Sciatic nerve (tissue), 2 donors: ENCODE measurements around the gene VCAN. TPM values are rescaled to one million over a fixed set of nuclear protein-coding genes. Genes with fewer than 3 reads are reported as not detected.
A peak's percentile ranks its signal among the peaks of the same experiment; 100 is the strongest.

Experiments used
- ATAC-seq: fragments of 200-7000 bp; cut with Tn5 transposase; one replicate; pipeline ENCODE4 v1.9.1; 2020; ENCODE audit warnings: mild to moderate bottlenecking, moderate library complexity
- DNase-seq: peaks from one replicate; pipeline ENCODE4 v3.0.0-alpha.2; 2020; ENCODE audit warnings: low spot score
- intact Hi-C: fragments of 100-400 bp; cut with DNase I; formaldehyde crosslinking; loops from one replicate; pipeline ENCODE4 v1.14.2; 2022
- total RNA-seq: library from RNA; stranded (reverse); fragmentation: NEBNext Ultra II Directional; extraction: Animal tissue kit (Norgen Biotek cat#: 25700); gene quantifications from one replicate; pipeline ENCODE4 v1.2.1, GENCODE V29; 2021
- donor health status: DM: no; HTN: no; CAD: no.
- donor health status: DM: no; HTN: no; CAD: no.

The VCAN gene
- total RNA-seq, 1 donor from 2014 or later = 98.0 TPM

- intact Hi-C loops = no loop called here
- ATAC-seq (no peak), DNase-seq (no peak)
Observed at GRCh38 chr5:83552275-83552674, 80.7 kb downstream of the VCAN start.

DNA sequence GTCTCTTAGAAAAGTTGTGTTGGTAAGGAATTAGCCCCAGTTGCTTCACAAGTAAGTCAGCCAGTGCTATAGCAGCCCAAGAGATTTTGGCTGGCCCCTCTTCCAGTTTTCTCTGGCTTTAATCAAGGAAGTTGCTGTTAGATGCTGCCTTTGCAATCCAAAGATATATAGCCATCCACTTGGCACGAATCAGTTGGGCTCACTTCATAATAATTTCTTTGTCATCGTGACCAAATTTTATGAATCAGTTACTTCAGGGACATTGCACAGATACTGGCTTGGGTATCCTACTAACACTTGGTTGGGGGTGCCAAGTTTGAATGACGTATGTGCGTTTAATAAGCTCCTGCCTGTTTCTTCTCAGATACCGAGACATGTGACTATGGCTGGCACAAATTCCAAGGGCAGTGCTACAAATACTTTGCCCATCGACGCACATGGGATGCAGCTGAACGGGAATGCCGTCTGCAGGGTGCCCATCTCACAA lies 81.5 kb downstream of the VCAN start:
- DNase-seq (no peak), ATAC-seq (peak; percentile 41)
- intact Hi-C loops = no loop called here

DNA sequence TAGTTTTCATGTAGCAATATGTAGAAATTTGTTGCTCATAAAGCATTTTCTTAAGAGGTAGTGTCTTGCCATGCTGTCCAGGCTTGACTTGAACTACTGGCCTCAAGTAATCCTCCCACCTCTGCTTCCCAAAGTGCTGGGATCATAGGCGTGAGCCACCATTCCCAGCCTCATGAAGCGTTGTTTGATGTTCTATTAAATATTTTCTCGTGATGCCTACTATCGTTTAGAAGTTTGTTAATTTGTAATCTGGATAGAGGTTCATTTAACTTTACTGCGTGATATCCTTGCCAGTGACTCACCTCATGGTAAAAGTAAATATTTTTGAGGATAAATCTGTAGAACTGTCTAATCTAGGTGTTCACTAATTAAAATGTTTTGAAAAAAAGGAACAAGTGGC lies 82.6 kb downstream of the VCAN start:
- intact Hi-C loops = no loop called here
- no peak for DNase-seq
- ATAC-seq = no peak

- ATAC-seq (no peak), DNase-seq (no peak)
- intact Hi-C loops = no loop called here
Observed at GRCh38 chr5:83554686-83555085, 83.1 kb downstream of the VCAN start.

- intact Hi-C loops = no loop called here
- DNase-seq (no peak), ATAC-seq (no peak)
Observed at GRCh38 chr5:83555263-83555662, 83.7 kb downstream of the VCAN start.

GRCh38 chr5:83556190-83556589 lies 84.6 kb downstream of the VCAN start:
- ATAC-seq = no peak
- intact Hi-C loops = no loop called here
- DNase-seq = no peak

- no peak for DNase-seq
- intact Hi-C loops = no loop called here
- ATAC-seq = no peak
Observed at GRCh38 chr5:83559118-83559785, 87.7 kb downstream of the VCAN start.

DNA sequence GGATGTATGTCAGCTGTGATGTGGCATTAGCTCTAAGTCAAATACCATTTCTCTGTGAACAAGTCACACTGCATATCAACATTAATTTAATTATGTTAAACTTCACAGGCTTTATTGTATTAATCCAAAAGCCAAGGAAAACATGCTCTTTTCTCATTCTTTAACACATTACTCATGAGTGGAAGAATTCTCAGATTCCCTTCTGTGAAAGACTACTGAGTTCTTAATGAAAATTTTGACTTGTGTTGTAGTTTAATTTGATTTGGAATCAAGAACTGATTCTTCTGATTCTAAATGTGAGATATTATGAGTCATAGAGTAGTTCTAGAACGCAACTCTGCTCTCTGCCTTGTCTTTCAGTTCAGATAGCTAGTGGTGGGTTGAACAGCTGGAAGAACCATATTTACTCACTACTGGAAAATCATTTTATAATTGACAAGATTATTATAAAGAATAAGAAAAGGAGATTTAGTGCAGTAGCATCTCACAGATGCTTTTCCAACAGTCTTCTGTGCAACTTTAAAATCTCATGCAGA lies 90.6 kb downstream of the VCAN start:
- ATAC-seq = no peak
- DNase-seq = no peak
- intact Hi-C loops = loop anchor here (10.0 kb wide), 1 partner anchor 1217 kb away; no protein-coding TSS in a partner anchor

- ATAC-seq (peak; percentile 90), DNase-seq (no peak)
- intact Hi-C loops = loop anchor here (10.0 kb wide), 1 partner anchor 1218 kb away; no protein-coding TSS in a partner anchor
Observed at GRCh38 chr5:83562791-83563557, 91.4 kb downstream of the VCAN start.

GRCh38 chr5:83563631-83564030 lies 92.1 kb downstream of the VCAN start:
- intact Hi-C loops = loop anchor here (10.0 kb wide), 1 partner anchor 1219 kb away; no protein-coding TSS in a partner anchor
- DNase-seq (no peak), ATAC-seq (no peak)

DNA sequence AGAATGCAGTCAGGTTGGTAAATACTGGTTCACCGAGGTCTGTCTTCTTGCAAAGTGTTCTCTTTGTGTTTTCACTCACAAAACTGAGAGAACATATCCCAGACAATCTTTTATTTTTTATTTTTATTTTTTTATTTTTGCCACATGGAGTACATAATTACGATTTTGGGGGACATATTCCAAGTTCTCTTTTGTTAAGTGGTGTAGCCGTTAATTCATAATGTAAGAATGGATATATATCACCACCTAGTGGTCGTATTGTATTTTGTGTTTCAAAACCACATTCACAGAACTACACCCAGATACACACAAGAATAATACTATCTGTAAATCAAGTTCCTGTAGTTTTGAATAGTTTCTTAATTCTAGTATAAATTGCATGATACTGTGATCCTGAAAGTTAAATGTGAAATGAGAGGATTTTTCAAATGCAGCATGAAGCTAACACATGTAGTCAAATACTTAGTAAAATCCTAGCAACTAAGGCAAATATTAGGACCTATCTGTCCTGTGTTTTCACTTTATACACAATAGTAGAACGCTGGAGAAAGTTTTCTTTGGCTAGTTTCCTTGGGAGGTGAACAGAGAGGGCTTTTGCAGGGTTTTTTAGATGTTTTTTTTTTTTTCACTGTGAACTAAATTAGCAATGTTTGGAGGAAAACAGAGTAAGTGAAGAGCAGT lies 92.7 kb downstream of the VCAN start:
- DNase-seq (no peak), ATAC-seq (peak; percentile 61)
- intact Hi-C loops = loop anchor here (10.0 kb wide), 1 partner anchor 1219 kb away; no protein-coding TSS in a partner anchor

DNA sequence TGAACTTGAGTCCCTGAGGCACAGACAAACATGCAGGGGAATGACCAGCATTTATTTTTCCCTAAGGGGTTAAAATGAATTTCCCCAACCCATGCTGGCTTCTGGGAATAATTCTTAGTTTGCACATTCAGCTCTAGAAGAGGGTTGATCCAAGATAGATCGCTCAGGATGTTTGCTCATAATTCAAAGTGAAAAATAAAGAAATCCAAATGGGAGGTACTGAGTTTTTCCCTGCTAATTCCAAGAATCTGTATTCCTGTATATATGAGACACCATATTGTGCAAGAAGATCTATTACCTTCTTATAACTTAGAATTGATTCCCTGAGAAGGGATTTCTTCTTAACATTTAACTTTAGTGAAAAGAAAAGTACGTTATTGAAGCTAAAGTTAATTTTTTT lies 96.2 kb downstream of the VCAN start:
- no peak for DNase-seq
- intact Hi-C loops = loop anchor here (10.0 kb wide), 1 partner anchor 1223 kb away; no protein-coding TSS in a partner anchor
- peak; percentile 42 for ATAC-seq

DNA sequence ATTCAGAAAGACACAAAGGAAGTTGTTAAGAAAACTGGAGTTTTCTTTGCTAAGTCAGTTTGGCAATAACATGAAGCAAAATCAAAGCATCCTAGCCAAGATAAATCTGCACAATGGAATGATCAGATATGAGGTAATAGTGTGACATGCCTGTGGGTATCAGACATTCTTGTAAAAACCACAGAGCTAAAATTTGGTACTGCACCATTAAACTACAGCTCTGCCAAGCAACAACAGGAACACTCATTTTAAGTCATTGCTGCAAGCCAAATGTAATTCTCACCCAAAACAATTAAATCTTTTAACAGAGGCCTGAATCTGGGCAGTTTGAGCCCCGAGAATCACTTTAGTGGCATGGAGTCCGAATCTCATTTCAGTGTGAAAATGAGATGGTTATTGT lies 96.6 kb downstream of the VCAN start:
- ATAC-seq = peak; percentile 93
- intact Hi-C loops = loop anchor here (10.0 kb wide), 1 partner anchor 1223 kb away; no protein-coding TSS in a partner anchor

DNA sequence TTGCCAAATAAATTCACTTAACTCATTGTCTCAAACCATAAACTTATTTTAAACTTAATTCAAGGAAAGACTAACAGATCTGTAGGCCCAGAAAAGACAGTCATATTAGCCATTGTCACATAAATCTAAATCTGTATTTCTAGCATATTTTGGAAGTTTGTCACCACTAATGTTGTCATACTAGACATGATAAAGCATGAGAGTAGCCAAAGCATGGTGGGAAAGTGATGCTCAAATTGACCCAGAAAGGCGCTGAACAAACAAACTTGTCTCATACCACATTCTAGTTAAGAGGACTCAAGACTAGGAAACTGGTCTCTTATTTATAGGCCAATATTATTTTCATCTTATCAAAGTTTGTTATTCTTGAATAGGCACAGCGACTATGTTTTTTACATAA lies 99.4 kb downstream of the VCAN start:
- intact Hi-C loops = no loop called here
- ATAC-seq (no peak), DNase-seq (no peak)

More for the DNA sequence above, 96.6 kb downstream of the VCAN start:
- no peak for DNase-seq

DNA sequence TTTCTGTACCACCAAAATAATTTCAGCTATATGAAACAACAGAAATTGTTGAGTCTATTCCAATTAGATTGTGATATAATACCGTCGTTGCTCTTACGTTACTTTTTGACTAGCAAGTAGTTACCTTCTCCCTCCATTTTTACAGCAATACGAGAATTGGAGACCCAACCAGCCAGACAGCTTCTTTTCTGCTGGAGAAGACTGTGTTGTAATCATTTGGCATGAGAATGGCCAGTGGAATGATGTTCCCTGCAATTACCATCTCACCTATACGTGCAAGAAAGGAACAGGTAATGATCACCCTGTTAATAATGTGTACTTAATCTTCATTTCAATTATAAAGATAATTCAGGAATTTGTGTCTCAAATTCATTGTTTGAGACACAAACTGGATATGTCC lies 100.7 kb downstream of the VCAN start:
- intact Hi-C loops = no loop called here
- ATAC-seq (no peak), DNase-seq (no peak)

DNA sequence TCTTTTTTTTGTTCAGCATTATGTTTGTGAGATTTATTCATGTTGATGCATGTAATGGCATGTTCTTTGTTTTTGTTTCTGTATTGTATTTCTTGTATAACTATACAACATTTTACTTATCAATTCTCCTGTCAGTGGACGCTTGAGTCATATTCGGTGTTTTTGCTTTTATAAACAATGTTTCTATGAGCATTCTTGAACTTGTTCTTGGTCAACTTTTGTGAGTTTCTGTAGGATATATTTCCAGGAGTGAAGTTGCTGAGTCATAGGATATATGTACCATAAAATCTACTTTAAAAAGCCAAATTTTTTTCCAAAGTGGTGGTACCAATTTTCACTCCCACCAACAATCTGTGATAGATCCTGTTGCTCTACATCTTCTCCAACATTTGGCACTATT lies 104.8 kb downstream of the VCAN start:
- intact Hi-C loops = no loop called here
- DNase-seq (no peak), ATAC-seq (no peak)

DNA sequence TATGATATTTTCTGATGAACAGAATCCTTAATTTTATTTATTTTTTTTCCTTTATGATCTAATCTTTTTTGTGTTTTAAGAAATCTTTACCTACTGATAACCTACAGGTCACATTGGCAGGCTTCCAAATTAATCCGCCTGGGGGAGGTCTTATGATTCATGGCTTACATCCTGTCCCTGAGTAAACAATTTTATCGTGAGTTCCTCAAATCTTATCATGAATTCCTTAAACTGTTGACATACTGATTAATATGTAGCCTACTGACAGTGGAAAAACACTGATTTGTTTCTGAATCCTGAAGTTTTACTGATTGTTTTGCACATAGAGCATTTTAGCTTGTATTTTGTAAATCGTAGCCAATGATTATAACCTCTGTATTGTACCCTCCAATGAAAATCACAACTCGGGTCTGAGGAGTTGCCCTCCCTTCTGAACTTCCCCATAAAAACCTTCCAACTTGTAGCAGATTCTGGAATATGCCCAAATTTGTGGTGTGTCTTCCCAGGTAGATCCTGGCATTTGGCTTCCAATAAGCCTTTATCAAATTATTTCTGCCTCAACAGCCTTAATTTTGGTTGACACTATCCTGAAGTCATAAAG lies 105.6 kb downstream of the VCAN start:
- no peak for ATAC-seq
- intact Hi-C loops = no loop called here
- DNase-seq = no peak

GRCh38 chr5:83583859-83584258 lies 112.3 kb downstream of the VCAN start:
- DNase-seq = no peak
- intact Hi-C loops = no loop called here
- ATAC-seq = no peak
